Endothelial cell of umbilical vein (primary cell): Measurements from ENCODE around the gene BTBD19. TPM values are rescaled to one million over a fixed set of nuclear protein-coding genes. Genes with fewer than 3 reads are reported as not detected.

Experiments
- BruUV-seq: library from RNA; stranded (reverse); fragments of 400-500 nt; replicated peaks from 2 replicates; lab custom pipeline; 2021; lab: Mats Ljungman, UMichigan
- CTCF ChIA-PET: fragments of 300-600, 350-600 bp; sonication (Branson Sonifier 250); formaldehyde crosslinking; loops from one replicate; lab custom pipeline; 2021; ENCODE audit warnings: antibody characterized with exemption, inconsistent platforms; lab: Charles Lee
- POLR2A ChIA-PET: fragments of 300-600, 350-600 bp; sonication (Branson Sonifier 250); formaldehyde crosslinking; loops from one replicate; lab custom pipeline; 2021; ENCODE audit warnings: antibody characterized with exemption, inconsistent platforms; lab: Charles Lee
- DNase-seq: peaks from one replicate; pipeline ENCODE4 v3.0.0-alpha.2; 2011; ENCODE audit warnings: low read depth, low spot score
- FAIRE-seq: peaks from 2 replicates; lab custom pipeline; 2011; peaks lifted over from hg19 to GRCh38; lab: Jason Lieb, UNC
- H2AFZ ChIP-seq: 2 replicates; pipeline ENCODE4 v1.6.0; 2012; ENCODE audit warnings: low read depth, low read length, control low read depth, inconsistent platforms
- H3K27ac ChIP-seq: 2 replicates; pipeline ENCODE4 v1.5.1; 2011; ENCODE audit warnings: low read depth, mild to moderate bottlenecking, control low read depth, low read length, moderate library complexity; ENCODE audit not compliant: insufficient read depth
- H3K27me3 ChIP-seq, 2 experiments: 2 replicates each; pipeline versions ENCODE4 v1.6.0 to v1.6.1; 2011; ENCODE audit warnings: low read length in 2 of 2, mixed read lengths in 1 of 2; ENCODE audit not compliant: control insufficient read depth in 2 of 2, insufficient read depth in 2 of 2
- H3K36me3 ChIP-seq, 2 experiments: 2 replicates in 1 of 2; 3 replicates in 1 of 2; pipeline ENCODE4 v1.5.1; 2011; ENCODE audit warnings: low read length in 2 of 2, mild to moderate bottlenecking in 1 of 2, moderate library complexity in 1 of 2; ENCODE audit not compliant: control insufficient read depth in 2 of 2, insufficient read depth in 2 of 2; ENCODE audit errors: extremely low read depth in 1 of 2
- H3K4me1 ChIP-seq: 3 replicates; pipeline ENCODE4 v1.5.1; 2011; ENCODE audit warnings: mild to moderate bottlenecking, low read length; ENCODE audit not compliant: control insufficient read depth, insufficient read depth; ENCODE audit errors: extremely low read depth
- H3K4me2 ChIP-seq: 2 replicates; pipeline ENCODE4 v1.6.1; 2011; ENCODE audit warnings: low read length, control low read depth, mixed read lengths; ENCODE audit not compliant: insufficient read depth
- H3K4me3 ChIP-seq, 3 experiments: fragments of 200-600 bp in 1 of 3; sonication (generic), shearing (Covaris generic) in 1 of 3; replicated peaks in 1 of 3; 2 replicates each; pipeline ENCODE4 v1.5.1; 2011 to 2016; ENCODE audit warnings: control low read depth in 3 of 3, low read length in 3 of 3, mild to moderate bottlenecking in 2 of 3, inconsistent platforms in 1 of 3, low read depth in 1 of 3, moderate library complexity in 1 of 3; ENCODE audit not compliant: insufficient read depth in 1 of 3
- H3K79me2 ChIP-seq: 2 replicates; pipeline ENCODE4 v1.6.0; 2012; ENCODE audit warnings: low read length, inconsistent platforms; ENCODE audit not compliant: control insufficient read depth, insufficient read depth
- H3K9ac ChIP-seq: replicated peaks from 2 replicates; pipeline ENCODE3; 2011; ENCODE audit warnings: low read length, control low read depth; ENCODE audit not compliant: insufficient read depth; ENCODE audit errors: extremely low read depth
- H3K9me1 ChIP-seq: replicated peaks from 3 replicates; pipeline ENCODE4 v1.6.0; 2011; ENCODE audit warnings: mild to moderate bottlenecking, low read length; ENCODE audit not compliant: control insufficient read depth, insufficient read depth; ENCODE audit errors: extremely low read depth
- H3K9me3 ChIP-seq: replicated peaks from 2 replicates; pipeline ENCODE4 v1.5.1; 2012; ENCODE audit warnings: low read length, inconsistent platforms; ENCODE audit not compliant: control insufficient read depth, insufficient read depth
- H4K20me1 ChIP-seq: replicated peaks from 2 replicates; pipeline ENCODE3; 2011; ENCODE audit warnings: mild to moderate bottlenecking, low read length; ENCODE audit not compliant: control insufficient read depth, insufficient read depth; ENCODE audit errors: extremely low read depth
- EZH2 ChIP-seq: IDR thresholded peaks from 2 replicates; pipeline ENCODE4 v1.6.1; 2012; ENCODE audit warnings: borderline replicate concordance, low read depth, mild to moderate bottlenecking, moderate library complexity, low read length, inconsistent platforms; ENCODE audit not compliant: severe bottlenecking
- FOS ChIP-seq: IDR thresholded peaks from 2 replicates; pipeline ENCODE4 v1.6.1; 2011; ENCODE audit warnings: mild to moderate bottlenecking, low read length, moderate library complexity, borderline replicate concordance; ENCODE audit not compliant: insufficient read depth
- GATA2 ChIP-seq: IDR thresholded peaks from 2 replicates; pipeline ENCODE4 v1.7.0; 2011; ENCODE audit warnings: low read depth, mild to moderate bottlenecking, moderate library complexity, mixed read lengths, low read length; ENCODE audit not compliant: insufficient read length, insufficient read depth
- JUN ChIP-seq: IDR thresholded peaks from 2 replicates; pipeline ENCODE4 v1.6.1; 2011; ENCODE audit warnings: borderline replicate concordance, low read depth; ENCODE audit not compliant: insufficient read length, insufficient read depth
- MYC ChIP-seq: IDR thresholded peaks from one replicate; pipeline ENCODE4 v1.6.1; 2011; ENCODE audit warnings: mild to moderate bottlenecking, low read depth, low read length
- POLR2A ChIP-seq: IDR thresholded peaks from 2 replicates; pipeline ENCODE4 v1.6.1; 2012; ENCODE audit warnings: low read depth, mild to moderate bottlenecking, control low read depth, low read length
- POLR2AphosphoS5 ChIP-seq: IDR thresholded peaks from 2 replicates; pipeline ENCODE4 v1.6.1; 2012; ENCODE audit warnings: low read depth, mild to moderate bottlenecking, control low read depth, low read length, moderate library complexity; ENCODE audit not compliant: insufficient read depth
- dilution Hi-C: fragments of 300-500 bp; cut with MboI; formaldehyde crosslinking; loops from one replicate; pipeline ENCODE4 v1.15.0; 2019; ENCODE audit warnings: low sequenced_read_pairs; ENCODE audit not compliant: extremely low pct_ligation_motif_present
- intact Hi-C: fragments of 100-400 bp; cut with micrococcal nuclease; formaldehyde crosslinking; loops from one replicate; pipeline ENCODE4 v1.10.0; 2022
- polyA plus RNA-seq, 4 experiments: library from polyadenylated mRNA; depleted of rRNA in 3 of 4; stranded (reverse) in 3 of 4; unstranded in 1 of 4; fragments of >200 nt; gene quantifications; 2 replicates each; pipeline versions ENCODE4 v1.2.1 to v1.2.3, GENCODE V29; 2011 to 2012; ENCODE audit warnings: missing spikeins in 1 of 4
- total RNA-seq: library from RNA; stranded (reverse); gene quantifications from 2 replicates; pipeline ENCODE4 v1.2.3, GENCODE V29; 2021
- TF ChIP-seq, protein P1 (sequence below): IDR thresholded peaks from 2 replicates; pipeline ENCODE4 v1.6.1; 2011; ENCODE audit not compliant: insufficient read depth, insufficient read length
- TF ChIP-seq, protein P2 (sequence below), 2 donors: IDR thresholded peaks; 1 replicate in 1 of 2; 2 replicates in 1 of 2; pipeline ENCODE4 v1.5.1; 2011; ENCODE audit warnings: low read length in 2 of 2, mild to moderate bottlenecking in 2 of 2, moderate library complexity in 2 of 2, control low read depth in 1 of 2, inconsistent platforms in 1 of 2, low read depth in 1 of 2; ENCODE audit not compliant: insufficient read depth in 1 of 2; ENCODE audit errors: extremely low read depth in 1 of 2

BTBD19 gene
- total and polyA plus RNA-seq, 2 donors (not counting 3 experiments of a cell fraction or from before 2014, with no cell fraction given) = 69.9 to 97.9 TPM

DNA sequence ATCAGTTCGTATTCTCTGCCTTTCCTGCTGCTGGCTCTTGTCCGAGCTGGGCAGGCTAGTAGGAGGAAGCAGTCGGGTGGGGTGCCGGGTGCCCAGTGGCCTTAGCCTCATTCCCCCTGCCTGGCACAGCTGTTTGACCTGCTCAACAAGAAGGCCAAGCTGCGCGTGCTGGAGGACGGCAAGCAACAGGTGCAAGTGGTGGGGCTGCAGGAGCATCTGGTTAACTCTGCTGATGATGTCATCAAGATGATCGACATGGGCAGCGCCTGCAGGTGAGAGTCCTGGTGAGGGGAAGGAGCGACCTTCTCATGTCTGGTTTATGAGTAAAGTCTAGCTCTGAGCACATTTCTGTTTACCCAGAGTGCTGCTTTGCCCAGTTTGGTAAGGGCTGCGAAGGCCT is 49.2 kb upstream of the BTBD19 start:
- peaks cover 12% of the 10 kb centered on the region for H3K4me1 ChIP-seq
- H3K36me3 ChIP-seq = peaks cover 18 to 26% of the 10 kb centered on the region in 2 experiments

DNA sequence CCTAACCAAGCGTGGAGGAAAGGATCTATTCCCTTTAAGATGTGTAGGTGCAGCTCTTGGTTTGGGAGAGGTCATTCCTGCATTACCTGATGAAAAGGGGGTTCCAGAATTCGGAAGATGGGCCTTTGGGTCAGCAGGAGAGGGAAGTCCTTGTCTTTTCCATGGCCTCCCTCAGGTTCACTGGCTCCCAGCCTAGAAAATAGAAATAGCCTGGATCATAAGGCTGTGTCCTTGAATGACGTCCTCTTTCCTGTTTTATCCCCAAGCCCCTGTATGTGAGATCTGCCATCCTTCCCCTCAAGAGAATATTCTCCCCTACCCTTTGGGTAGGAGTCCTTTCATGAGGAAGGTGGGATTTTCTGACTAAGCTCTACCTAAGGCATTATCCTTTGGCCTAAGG is 47.4 kb upstream of the BTBD19 start:
- no peaks in the 10 kb centered on the region for H3K9me1 ChIP-seq
- H3K4me2 ChIP-seq = no peak overlapping the region
- POLR2A ChIA-PET = no interaction called here
- no peak overlapping the region for H3K9ac ChIP-seq
- DNase-seq (no peak), FAIRE-seq (no peak)
- BruUV-seq = no TSS peak
- intact Hi-C loops (no loop called here), dilution Hi-C loops (no loop called here)
- H4K20me1 ChIP-seq = no peaks in the 10 kb centered on the region
- no peaks in the 10 kb centered on the region for H3K27me3 ChIP-seq
- no peak overlapping the region for H2AFZ ChIP-seq
- no peaks in the 10 kb centered on the region for H3K9me3 ChIP-seq
- peaks cover 12% of the 10 kb centered on the region for H3K4me1 ChIP-seq
- H3K36me3 ChIP-seq = peaks cover 18 to 22% of the 10 kb centered on the region in 2 experiments
- H3K27ac ChIP-seq = no peak overlapping the region
- TF ChIP-seq MYC = no peak
- no peak for TF ChIP-seq FOS
- TF ChIP-seq, protein P1, sequence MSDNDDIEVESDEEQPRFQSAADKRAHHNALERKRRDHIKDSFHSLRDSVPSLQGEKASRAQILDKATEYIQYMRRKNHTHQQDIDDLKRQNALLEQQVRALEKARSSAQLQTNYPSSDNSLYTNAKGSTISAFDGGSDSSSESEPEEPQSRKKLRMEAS = no peak
- no peak for TF ChIP-seq POLR2AphosphoS5
- TF ChIP-seq JUN = no peak
- TF ChIP-seq POLR2A = no peak
- no peak for TF ChIP-seq EZH2
- TF ChIP-seq, protein P2, sequence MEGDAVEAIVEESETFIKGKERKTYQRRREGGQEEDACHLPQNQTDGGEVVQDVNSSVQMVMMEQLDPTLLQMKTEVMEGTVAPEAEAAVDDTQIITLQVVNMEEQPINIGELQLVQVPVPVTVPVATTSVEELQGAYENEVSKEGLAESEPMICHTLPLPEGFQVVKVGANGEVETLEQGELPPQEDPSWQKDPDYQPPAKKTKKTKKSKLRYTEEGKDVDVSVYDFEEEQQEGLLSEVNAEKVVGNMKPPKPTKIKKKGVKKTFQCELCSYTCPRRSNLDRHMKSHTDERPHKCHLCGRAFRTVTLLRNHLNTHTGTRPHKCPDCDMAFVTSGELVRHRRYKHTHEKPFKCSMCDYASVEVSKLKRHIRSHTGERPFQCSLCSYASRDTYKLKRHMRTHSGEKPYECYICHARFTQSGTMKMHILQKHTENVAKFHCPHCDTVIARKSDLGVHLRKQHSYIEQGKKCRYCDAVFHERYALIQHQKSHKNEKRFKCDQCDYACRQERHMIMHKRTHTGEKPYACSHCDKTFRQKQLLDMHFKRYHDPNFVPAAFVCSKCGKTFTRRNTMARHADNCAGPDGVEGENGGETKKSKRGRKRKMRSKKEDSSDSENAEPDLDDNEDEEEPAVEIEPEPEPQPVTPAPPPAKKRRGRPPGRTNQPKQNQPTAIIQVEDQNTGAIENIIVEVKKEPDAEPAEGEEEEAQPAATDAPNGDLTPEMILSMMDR (IDR thresholded peaks at IDR 0.05; ENCODE audit: extremely low read depth in 1 of 2, insufficient read depth in 1 of 2, low read depth in 1 of 2, low read length in 2 of 2) = no peak
- TF ChIP-seq GATA2 = no peak
- H3K4me3 ChIP-seq = no peak overlapping the region
- CTCF ChIA-PET = no interaction called here
- no peaks in the 10 kb centered on the region for H3K79me2 ChIP-seq

More for the DNA sequence above, 49.2 kb upstream of the BTBD19 start:
- Histone ChIP-seq H3K9ac (no peak overlapping the region), H2AFZ (no peak overlapping the region), H3K9me1 (no peaks in the 10 kb centered on the region), H3K27ac (no peak overlapping the region), H3K27me3 (no peaks in the 10 kb centered on the region), H3K4me2 (no peak overlapping the region), H4K20me1 (no peaks in the 10 kb centered on the region), H3K79me2 (no peaks in the 10 kb centered on the region), H3K4me3 (no peak overlapping the region), H3K9me3 (no peaks in the 10 kb centered on the region)
- intact Hi-C loops = no loop called here
- no peak for FAIRE-seq
- no TSS peak for BruUV-seq
- ChIA-PET CTCF (no interaction called here), POLR2A (no interaction called here)
- TF ChIP-seq EZH2 (no peak), FOS (no peak), MYC (no peak)
- TF ChIP-seq, protein P2 (IDR thresholded peaks at IDR 0.05; ENCODE audit: extremely low read depth in 1 of 2, insufficient read depth in 1 of 2, low read depth in 1 of 2, low read length in 2 of 2) = no peak
- TF ChIP-seq, protein P1 = no peak
- dilution Hi-C loops = no loop called here
- DNase-seq = no peak
